CD4-positive, alpha-beta T cell treated with Interleukin-4 for 1 hour (primary cell): ENCODE data around the gene STX3.
"Not testable (repeated sequence)": the region's sequence is repeated elsewhere in the genome, so short reads cannot be mapped to it uniquely, and the experiment has no call there.

ENCODE experiments used
- DNase-seq, 2 donors: peaks; one replicate each; pipeline ENCODE4 v3.0.0-alpha.2; 2020 to 2022

STX3 gene

GRCh38 chr11:59794417-59794816 is 39.2 kb downstream of the STX3 start:
- no peak for DNase-seq

- DNase-seq, result no peak
Measured at GRCh38 chr11:59800390-59801025, 45.3 kb downstream of the STX3 start.

GRCh38 chr11:59801160-59801706 is 46.1 kb downstream of the STX3 start:
- DNase-seq, result no peak

- DNase-seq, result no peak
Measured at GRCh38 chr11:59801981-59802638, 46.9 kb downstream of the STX3 start.

- DNase-seq, result peak; percentile 32 to 74
Measured at GRCh38 chr11:59802639-59803176, 47.5 kb downstream of the STX3 start.

GRCh38 chr11:59804061-59804460 is 48.9 kb downstream of the STX3 start:
- DNase-seq, result no peak

- DNase-seq, result no peak
Measured at GRCh38 chr11:59807047-59807610, 52.0 kb downstream of the STX3 start.

- DNase-seq, result peak; percentile 90 to 93
Measured at GRCh38 chr11:59810189-59810910, 55.2 kb downstream of the STX3 start, which contains the start of gene MRPL16. Gene MRPL16, minus strand, starts transcription at chr11:59810778. Its CDS starts 120 bp downstream, at chr11:59810658.

- no peak for DNase-seq
Measured at GRCh38 chr11:59810911-59811259, 55.7 kb downstream of the STX3 start.

- DNase-seq, result no peak
Measured at GRCh38 chr11:59812220-59812619, 57.0 kb downstream of the STX3 start.

- no peak for DNase-seq
Measured at GRCh38 chr11:59813364-59813763, 58.2 kb downstream of the STX3 start.

- no peak for DNase-seq
Measured at GRCh38 chr11:59814021-59814420, 58.8 kb downstream of the STX3 start.

- no peak for DNase-seq
Measured at GRCh38 chr11:59815754-59816153, 60.6 kb downstream of the STX3 start.

GRCh38 chr11:59816434-59816833 is 61.3 kb downstream of the STX3 start:
- DNase-seq, result not testable (repeated sequence)

GRCh38 chr11:59818572-59818971 is 63.4 kb downstream of the STX3 start:
- DNase-seq, result no peak

- DNase-seq, result peak; percentile 32 to 61
Measured at GRCh38 chr11:59822989-59823566, 67.9 kb downstream of the STX3 start.

GRCh38 chr11:59829358-59829757 is 74.2 kb downstream of the STX3 start:
- no peak for DNase-seq

- DNase-seq, result no peak
Measured at GRCh38 chr11:59833602-59834001, 78.4 kb downstream of the STX3 start.

GRCh38 chr11:59839615-59840014 is 84.4 kb downstream of the STX3 start:
- no peak for DNase-seq

GRCh38 chr11:59841514-59841913 is 86.3 kb downstream of the STX3 start:
- DNase-seq, result no peak

- DNase-seq, result no peak
Measured at GRCh38 chr11:59842316-59842715, 87.1 kb downstream of the STX3 start.

- DNase-seq, result no peak
Measured at GRCh38 chr11:59845399-59845798, 90.2 kb downstream of the STX3 start, which contains the start of gene CBLIF. Gene CBLIF, minus strand, starts transcription at chr11:59845499. Its CDS starts 46 bp downstream, at chr11:59845453.

GRCh38 chr11:59846556-59846955 is 91.4 kb downstream of the STX3 start:
- no peak for DNase-seq
